Stimulated activated CD8-positive, alpha-beta memory T cell treated with anti-CD3 and anti-CD28 coated beads, Interleukin-12 subunit alpha, Interleukin-12 subunit beta, amount 100 ng/mL, for 4 hours (primary cell): Measurements from ENCODE around the gene AGBL4.
A peak's percentile ranks its signal among the peaks of the same experiment; 100 is the strongest.
"Not testable (repeated sequence)": the region's sequence is repeated elsewhere in the genome, so short reads cannot be mapped to it uniquely, and the experiment has no call there.

Experiments used
- DNase-seq: peaks from one replicate; pipeline ENCODE4 v3.0.0-alpha.2; 2020; ENCODE audit warnings: low read depth

Gene AGBL4

DNA sequence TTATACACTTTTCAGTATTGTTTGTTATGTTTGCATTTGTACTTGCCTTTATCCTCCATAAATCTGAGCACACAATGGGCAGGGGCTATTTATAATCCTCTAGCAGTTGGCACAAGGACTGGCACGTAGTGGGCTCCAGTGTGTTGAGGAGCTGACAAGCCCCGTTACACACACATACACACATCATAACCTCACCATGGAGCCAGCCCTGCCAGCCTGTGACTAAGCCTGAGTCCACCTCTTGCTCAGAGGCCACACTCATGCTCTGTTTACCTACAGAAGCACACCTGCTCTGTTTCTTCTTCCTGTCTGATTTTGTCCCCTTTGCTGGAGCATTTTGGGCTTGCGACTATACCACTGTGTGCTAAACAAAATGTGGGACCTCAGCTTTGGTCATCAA, 1487.3 kb downstream of the AGBL4 start:
- DNase-seq = no peak

GRCh38 chr1:48532976-48533375, 1490.8 kb downstream of the AGBL4 start:
- DNase-seq = no peak

DNA sequence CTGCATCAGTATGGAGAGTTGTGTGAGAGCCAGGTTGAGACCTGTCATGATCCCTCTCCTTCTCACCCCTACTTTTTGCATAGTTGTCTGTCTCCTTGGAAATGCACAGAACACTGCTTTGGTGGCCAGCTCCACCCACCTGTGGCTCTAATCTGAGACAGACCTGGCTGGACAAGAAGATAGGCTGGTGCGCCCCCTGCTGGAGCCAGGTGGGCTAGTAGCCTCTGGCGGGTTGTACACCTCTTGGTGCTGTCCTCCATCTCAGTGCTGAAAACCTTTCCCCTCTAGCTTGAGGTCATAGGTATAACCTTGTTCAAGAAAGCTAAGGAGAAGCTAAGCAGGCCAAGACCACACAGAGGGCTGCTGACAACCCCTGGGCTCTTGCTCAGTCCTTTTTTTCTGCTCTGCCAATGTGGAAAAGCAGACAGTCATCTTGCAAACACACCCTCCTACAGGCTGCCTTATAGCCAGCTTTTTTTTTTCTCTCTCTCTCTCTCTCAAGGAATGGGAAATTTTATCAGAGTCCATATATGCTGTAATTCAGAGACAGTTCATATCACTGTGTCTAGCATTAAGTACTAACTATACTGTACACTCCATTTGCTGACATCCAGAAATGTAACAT, 1492.9 kb downstream of the AGBL4 start:
- no peak for DNase-seq

- DNase-seq = no peak
These were observed 1496.7 kb downstream of the AGBL4 start for GRCh38 chr1:48527051-48527450.

GRCh38 chr1:48526008-48526710, 1497.6 kb downstream of the AGBL4 start:
- no peak for DNase-seq

DNA sequence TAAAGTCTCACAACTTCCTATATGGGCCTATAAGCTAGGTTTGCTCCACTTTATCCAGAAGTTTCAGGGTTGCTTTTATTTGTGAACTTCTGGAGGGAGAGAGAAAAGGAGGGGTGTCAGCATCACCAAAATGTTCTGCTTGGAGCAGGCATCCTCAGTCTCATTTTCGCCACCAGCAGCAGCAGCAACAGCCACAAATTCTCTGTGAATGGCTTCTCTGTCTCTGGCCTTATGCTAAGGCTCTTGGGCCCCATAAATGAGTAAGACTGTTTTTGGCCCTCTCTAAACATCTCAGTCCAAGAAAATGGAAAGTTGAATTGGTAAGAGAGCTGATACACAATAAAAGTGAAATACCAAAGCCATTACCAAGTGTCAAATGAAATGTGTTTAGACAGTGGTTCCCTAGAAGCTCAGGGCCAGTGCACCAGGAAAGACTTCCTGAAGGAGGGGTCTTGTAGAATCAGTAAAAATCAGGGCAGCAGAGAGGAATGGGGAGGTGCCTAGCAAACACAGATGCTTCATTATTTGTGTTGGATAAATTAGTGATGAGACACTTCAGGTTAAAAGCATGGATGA, 1498.8 kb downstream of the AGBL4 start:
- DNase-seq = no peak

- no peak for DNase-seq
These were observed 1500.2 kb downstream of the AGBL4 start for GRCh38 chr1:48523558-48523957.

DNA sequence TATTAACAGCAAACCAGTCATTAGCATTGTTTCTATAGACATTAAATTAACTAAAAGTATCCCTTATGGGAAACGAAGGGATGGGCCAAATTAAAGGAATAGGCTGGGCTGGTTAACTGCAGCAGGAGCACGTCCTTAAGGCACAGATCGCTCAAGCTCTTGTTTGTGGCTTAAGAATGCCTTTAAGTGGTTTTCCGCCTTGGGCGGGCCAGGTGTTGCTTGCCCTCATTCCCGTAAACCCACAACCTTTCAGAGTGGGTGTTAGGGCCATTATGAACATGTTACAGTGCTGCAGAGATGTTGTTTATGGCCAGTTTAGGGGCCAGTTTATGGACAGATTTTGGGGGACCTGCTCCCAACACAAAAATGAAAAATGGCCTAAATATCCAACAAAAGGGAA, 1503.9 kb downstream of the AGBL4 start:
- not testable (repeated sequence) for DNase-seq

- DNase-seq = no peak
These were observed 1516.9 kb downstream of the AGBL4 start for GRCh38 chr1:48506870-48507269.

- no peak for DNase-seq
These were observed 1523.0 kb downstream of the AGBL4 start for GRCh38 chr1:48500541-48501450.

- DNase-seq = no peak
These were observed 1524.5 kb downstream of the AGBL4 start for GRCh38 chr1:48499211-48499735.

- peak; percentile 16 for DNase-seq
These were observed 1525.5 kb downstream of the AGBL4 start for GRCh38 chr1:48498096-48498791.

DNA sequence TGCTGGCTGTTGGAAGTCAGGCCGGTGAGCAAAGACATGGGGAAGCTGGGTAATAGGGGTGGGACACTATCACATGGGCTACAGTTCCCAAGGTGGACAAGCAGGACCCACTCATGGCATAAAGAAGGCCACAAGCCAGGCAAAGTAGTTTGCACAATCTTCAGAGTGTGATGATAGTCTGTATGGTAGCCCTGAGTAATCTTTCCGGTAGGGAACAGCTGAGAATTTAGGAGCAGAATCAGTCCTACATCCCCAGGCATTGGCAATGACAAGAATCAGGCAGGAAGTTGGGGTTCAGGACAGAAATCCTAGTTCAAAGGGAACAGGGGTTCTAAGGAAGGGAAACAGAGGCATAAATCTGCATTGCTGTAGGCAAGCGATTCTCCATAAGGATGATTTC, 1527.8 kb downstream of the AGBL4 start:
- no peak for DNase-seq

DNA sequence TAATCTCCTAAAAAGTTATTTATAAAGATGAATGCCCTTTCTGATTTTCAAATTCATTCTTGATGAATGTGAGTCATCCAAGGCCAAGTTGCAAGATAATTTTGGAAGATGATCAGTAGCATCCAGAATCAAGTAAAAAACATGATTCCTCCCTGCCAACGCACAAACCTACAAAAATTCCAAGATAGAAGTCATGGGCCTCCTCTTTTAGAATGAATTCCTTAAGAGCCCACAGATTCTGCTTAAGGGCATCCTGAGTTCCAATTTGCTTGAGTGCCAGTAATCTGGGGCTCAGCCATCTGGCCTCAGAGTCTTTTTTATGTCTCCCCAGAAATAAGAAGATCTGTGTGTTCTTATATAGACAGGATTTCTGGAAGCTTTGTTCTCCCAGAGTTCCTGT, 1528.6 kb downstream of the AGBL4 start:
- DNase-seq = no peak

DNA sequence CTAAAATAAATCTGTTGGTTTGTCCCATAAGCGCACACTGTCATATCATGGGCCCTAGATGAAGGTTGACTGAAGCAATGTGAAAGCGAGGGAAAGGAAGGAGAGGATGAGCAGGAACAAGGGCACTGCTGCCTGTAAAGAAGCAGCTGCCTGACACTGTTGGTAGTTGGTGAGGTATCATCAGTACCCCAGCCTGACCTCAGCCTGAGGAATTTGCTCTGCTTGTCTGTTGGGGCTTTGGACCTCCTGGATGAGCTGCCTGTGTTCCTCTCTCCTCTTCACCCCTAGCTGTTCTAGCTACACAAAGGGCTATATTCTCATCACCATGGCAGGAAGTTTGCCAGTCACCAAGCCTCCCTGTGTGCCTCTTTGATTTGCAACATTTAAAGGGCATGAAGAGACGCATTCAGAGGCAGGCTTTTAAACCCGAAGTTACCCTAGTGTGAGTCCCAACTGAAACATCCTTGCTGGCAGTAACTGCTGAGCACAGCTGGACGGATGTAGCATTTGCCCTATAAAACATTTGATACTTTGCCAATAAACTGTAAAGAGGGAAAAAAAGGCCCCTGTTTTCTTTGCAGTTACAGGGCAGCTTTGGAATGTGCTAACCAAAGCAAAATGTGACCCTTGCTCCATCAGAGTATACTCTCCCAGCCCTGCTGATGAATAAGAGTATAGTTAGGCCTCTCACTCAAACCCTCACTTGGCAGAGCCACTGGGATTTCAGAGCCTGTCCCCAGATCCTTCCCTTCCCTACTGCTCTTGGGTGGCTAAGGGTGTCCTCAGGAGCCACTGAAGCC, 1529.6 kb downstream of the AGBL4 start:
- DNase-seq = no peak

DNA sequence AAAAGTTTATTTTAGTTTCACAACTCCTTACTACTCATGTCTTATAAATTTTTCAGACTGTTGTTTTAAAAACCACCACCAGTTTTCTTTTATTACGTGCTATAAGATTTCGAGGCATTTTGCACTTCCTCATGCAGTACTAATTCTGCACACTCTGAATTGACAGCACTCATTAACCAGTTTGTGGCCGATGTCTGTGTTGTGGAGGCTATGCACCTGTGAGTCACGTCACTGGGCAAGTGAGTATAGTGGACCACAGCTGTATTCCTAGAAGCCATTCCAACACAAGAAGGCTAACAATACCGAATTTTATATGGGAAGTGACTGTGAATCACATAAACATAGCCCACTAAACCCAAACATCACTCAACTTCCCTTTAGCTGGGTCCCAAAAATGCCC, 1530.7 kb downstream of the AGBL4 start:
- DNase-seq = no peak

- DNase-seq = no peak
These were observed 1531.4 kb downstream of the AGBL4 start for GRCh38 chr1:48492392-48492791.

DNA sequence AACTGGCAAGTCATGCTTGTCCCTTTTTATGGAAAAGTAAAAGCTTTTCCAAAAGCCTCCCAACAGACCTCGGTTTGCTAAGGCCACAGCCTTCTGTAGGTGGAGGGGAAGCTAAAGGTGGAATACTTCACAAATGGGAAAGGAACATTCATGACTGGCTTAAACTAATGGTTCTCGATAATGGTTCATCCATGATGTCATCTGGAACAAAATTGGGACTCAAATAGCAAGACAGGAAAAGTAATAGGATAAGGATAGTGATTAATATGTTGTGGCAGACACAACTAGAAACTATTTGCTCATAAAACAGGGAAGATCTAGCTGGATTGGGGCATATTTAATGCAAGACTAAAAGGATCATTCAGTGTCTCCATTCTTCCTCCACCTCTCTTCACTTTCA, 1535.0 kb downstream of the AGBL4 start:
- no peak for DNase-seq
